ENCODE data around the gene RAX. TPM values are rescaled to one million over a fixed set of nuclear protein-coding genes. Genes with fewer than 3 reads are reported as not detected.

The RAX gene
- total and polyA plus RNA-seq, 2 of the 8 experiments (the other 6 are each of a cell fraction or from before 2014, with no cell fraction given) = 0.12 to 0.52 TPM

- no peak overlapping the region for H3K27ac ChIP-seq (ENCODE audit: low read depth, low read length)
- CTCF ChIA-PET (ENCODE audit: partially characterized antibody) = interaction anchor here (1.0 to 4.8 kb wide), 5 partner anchors 7 to 90 kb away, joined by 3 to 70 read pairs (median 6); partner anchors contain the start of gene CPLX4
These were observed 38.4 kb upstream of the RAX start for GRCh38 chr18:59311631-59312030.

More at GRCh38 chr18:59311631-59312030, 38.4 kb upstream of the RAX start:
- Histone ChIP-seq H3K79me2 (ENCODE audit: control insufficient read depth in 1 of 2, insufficient read depth in 2 of 2, low read length in 2 of 2) (no peaks in the 10 kb centered on the region), H2BK120ac (replicated peaks; ENCODE audit: low read depth, low read length) (no peak overlapping the region), H2AK5ac (ENCODE audit: low read depth, low read length) (no peak overlapping the region), H3K27me3 (replicated peaks in 1 of 4; ENCODE audit: control insufficient read depth in 3 of 4, extremely low read depth in 1 of 4, insufficient read depth in 3 of 4, low read length in 3 of 4) (peaks cover 0 to 13% (median 4%) of the 10 kb centered on the region in 4 experiments; a peak in 5 of 7 replicates), H3K23me2 (ENCODE audit: low read depth, low read length) (peaks cover 2% of the 10 kb centered on the region; the same call in 1 of the 2 replicates), H3K9me3 (ENCODE audit: insufficient read depth in 2 of 2, low read depth in 1 of 2, low read length in 1 of 2) (no peaks in the 10 kb centered on the region), H2BK12ac (ENCODE audit: low read depth, low read length) (no peak overlapping the region), H2BK15ac (ENCODE audit: low read length) (no peak overlapping the region), H3K4me3 (ENCODE audit: extremely low read depth in 1 of 4, insufficient read depth in 2 of 4, low read depth in 3 of 4, low read length in 4 of 4) (no peak overlapping the region), H3K23ac (ENCODE audit: insufficient read length) (no peak overlapping the region), H4K8ac (ENCODE audit: extremely low read depth, insufficient read depth, low read length) (no peak overlapping the region), H3K14ac (ENCODE audit: insufficient read length) (no peak overlapping the region), H3K9ac (replicated peaks in 1 of 4; ENCODE audit: extremely low read depth in 1 of 4, low read depth in 3 of 4, low read length in 3 of 4) (no peak overlapping the region), H2BK5ac (ENCODE audit: low read depth, low read length) (no peak overlapping the region), H2AFZ (ENCODE audit: low read length) (no peak overlapping the region), H3K18ac (ENCODE audit: extremely low read depth, low read length) (no peak overlapping the region), H2BK20ac (ENCODE audit: low read length) (no peak overlapping the region), H3K79me1 (ENCODE audit: low read depth, low read length) (no peaks in the 10 kb centered on the region), H3K4me1 (replicated peaks in 1 of 4; ENCODE audit: control insufficient read depth in 3 of 4, insufficient read depth in 4 of 4, low read length in 3 of 4) (no peaks in the 10 kb centered on the region; a peak in 1 of 7 replicates), H3K36me3 (ENCODE audit: control insufficient read depth in 2 of 4, insufficient read depth in 4 of 4, low read length in 3 of 4) (no peaks in the 10 kb centered on the region), H4K5ac (ENCODE audit: insufficient read length, low read depth, low read length) (no peak overlapping the region), H4K20me1 (replicated peaks in 1 of 2; ENCODE audit: control insufficient read depth in 1 of 2, insufficient read depth in 2 of 2, low read length in 2 of 2) (no peaks in the 10 kb centered on the region), H3K4me2 (ENCODE audit: insufficient read depth in 1 of 2, low read depth in 2 of 2, low read length in 2 of 2) (no peak overlapping the region), H4K91ac (replicated peaks; ENCODE audit: insufficient read length, low read length) (no peak overlapping the region), H3K4ac (replicated peaks; ENCODE audit: insufficient read length, low read depth, low read length) (no peak overlapping the region), H3K56ac (replicated peaks; ENCODE audit: insufficient read length, low read depth, low read length) (no peak overlapping the region)
- 85% methylated on average over 7 of the region's 7 CpGs; no CpG with 5 or more reads in 1 of the 2 experiments for WGBS, 2 experiments (ENCODE audit: extremely low coverage in 1 of 2, insufficient coverage in 1 of 2, insufficient read length in 1 of 2, insufficient replicate concordance in 2 of 2, low coverage in 1 of 2, low lambda C conversion rate in 2 of 2, missing lambda C conversion rate in 1 of 2)
- DNase-seq (ENCODE audit: low read depth in 1 of 2, low spot score in 2 of 2) = no peak
- TF ChIP-seq NANOG (IDR thresholded peaks at IDR 0.05; ENCODE audit: insufficient read depth, low read depth, low read length, poor library complexity, severe bottlenecking) (no peak), TAF1 (IDR thresholded peaks at IDR 0.05; ENCODE audit: low read depth, low read length) (no peak), USF2 (IDR thresholded peaks at IDR 0.05; ENCODE audit: low read length) (no peak), RBBP5 (IDR thresholded peaks at IDR 0.05; ENCODE audit: borderline replicate concordance, low read depth, low read length) (no peak), CTBP2 (IDR thresholded peaks at IDR 0.05; ENCODE audit: borderline replicate concordance, insufficient read depth, insufficient read length, low read length) (no peak), PHF8 (conservative IDR thresholded peaks at IDR 0.05; ENCODE audit: low read depth, low read length) (no peak), RFX5 (IDR thresholded peaks at IDR 0.05; ENCODE audit: borderline replicate concordance, low read depth, low read length) (no peak), EZH2 (IDR thresholded peaks at IDR 0.05; ENCODE audit: low read depth, low read length, severe bottlenecking) (no peak), MAFK (IDR thresholded peaks at IDR 0.05; ENCODE audit: low read depth, low read length) (no peak)
- no peak for FAIRE-seq
- POLR2A ChIA-PET (ENCODE audit: partially characterized antibody) = interaction anchor here (0.7 kb wide), 1 partner anchor 11 kb away, joined by 3 read pairs; no protein-coding TSS in a partner anchor
